ENCODE results near the gene DNAH17.

The DNAH17 gene

GRCh38 chr17:78387977-78388941 lies 188.9 kb downstream of the DNAH17 start:
- DNase-seq = no peak

- no peak for DNase-seq
Observed at GRCh38 chr17:78384479-78385175, 192.6 kb downstream of the DNAH17 start.

- DNase-seq = peak in 2 of 5 experiments; percentile 51 to 84
Observed at GRCh38 chr17:78383725-78384471, 193.3 kb downstream of the DNAH17 start.

- peak in 4 of 5 experiments; percentile 31 to 89 (median 41) for DNase-seq
Observed at GRCh38 chr17:78381601-78382232, 195.5 kb downstream of the DNAH17 start.

DNA sequence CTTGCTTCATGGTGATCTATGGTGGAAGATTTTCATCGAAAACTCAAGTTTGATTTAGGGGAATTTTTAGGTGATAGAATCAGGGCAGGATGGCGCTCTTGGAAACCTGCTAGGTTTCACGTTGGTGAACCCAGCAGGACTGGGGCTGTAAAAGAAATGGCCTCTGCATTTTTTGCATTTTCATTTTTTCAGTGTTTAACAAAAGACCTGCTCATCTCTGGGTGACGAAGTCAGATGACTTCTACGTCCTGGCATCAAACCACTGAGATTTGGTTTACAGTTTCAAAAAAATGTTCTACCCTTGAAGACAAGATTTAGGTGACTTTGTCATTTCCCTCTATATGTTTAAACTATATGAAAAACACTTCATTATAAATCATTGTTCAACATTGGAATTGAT lies 196.8 kb downstream of the DNAH17 start:
- DNase-seq = peak in 1 of 5 experiments; percentile 66

DNA sequence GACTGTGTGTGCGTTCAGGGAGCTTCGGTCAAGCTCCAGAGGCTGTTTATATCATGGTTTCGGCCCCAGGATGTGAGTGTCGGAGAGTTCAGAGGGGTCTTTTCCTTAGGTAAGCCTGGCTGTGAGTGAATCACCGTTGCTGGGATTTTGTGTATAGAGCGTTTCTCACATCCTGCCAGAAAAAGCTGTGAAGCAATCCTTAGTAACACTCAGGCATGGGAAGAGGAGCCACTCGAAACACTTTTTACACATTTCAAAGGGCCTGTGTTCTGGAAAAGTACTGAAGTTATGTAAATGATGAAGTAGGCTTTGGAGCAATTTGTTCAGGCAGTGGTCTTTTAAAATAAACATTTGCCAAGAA lies 198.1 kb downstream of the DNAH17 start:
- peak in 1 of 5 experiments; percentile 20 for DNase-seq

- peak; percentile 63 to 90 (median 75) for DNase-seq
Observed at GRCh38 chr17:78378225-78379130, 198.7 kb downstream of the DNAH17 start, which contains the start of gene PGS1. Gene PGS1, plus strand, starts transcription at chr17:78378649. Its CDS starts 17 bp downstream, at chr17:78378666.

GRCh38 chr17:78377858-78378224 lies 199.4 kb downstream of the DNAH17 start:
- DNase-seq = no peak

- DNase-seq = no peak
Observed at GRCh38 chr17:78376161-78376560, 201.0 kb downstream of the DNAH17 start.

DNA sequence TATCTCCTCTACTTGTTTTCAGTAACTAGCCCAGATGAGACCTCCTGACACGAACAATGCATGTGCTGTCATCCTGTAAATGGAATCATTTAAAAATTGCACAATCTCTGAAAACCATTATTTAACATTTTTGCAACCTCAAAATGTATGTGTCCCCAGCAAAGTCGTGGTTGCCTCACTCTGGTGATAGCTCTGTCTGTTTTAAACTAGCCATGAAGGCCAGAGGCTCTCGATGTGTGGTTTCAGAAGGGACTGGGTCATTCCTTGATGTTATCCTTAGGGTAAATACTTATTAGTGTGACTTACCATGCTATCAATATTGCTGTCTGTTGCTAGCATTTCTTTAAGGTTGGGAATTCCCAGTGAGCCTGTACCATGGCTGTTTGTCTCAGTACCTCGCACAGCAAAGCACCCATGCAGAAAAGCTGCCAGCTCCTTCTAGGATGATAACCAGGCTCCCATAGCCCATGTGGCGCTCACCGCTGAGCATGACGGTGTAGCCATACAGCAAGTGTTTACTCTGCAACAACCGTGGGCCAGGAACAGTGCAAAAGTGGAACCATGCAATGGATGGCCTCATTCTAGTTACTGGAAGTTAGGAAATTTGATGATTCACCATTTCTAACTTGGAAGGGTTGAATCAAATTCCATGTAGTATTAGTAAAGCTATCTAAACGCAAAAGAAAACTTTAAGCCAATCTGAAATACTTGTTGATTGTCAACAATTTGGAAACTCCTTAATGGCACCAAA lies 201.6 kb downstream of the DNAH17 start:
- no peak for DNase-seq

GRCh38 chr17:78374631-78375274 lies 202.4 kb downstream of the DNAH17 start:
- DNase-seq = no peak

DNA sequence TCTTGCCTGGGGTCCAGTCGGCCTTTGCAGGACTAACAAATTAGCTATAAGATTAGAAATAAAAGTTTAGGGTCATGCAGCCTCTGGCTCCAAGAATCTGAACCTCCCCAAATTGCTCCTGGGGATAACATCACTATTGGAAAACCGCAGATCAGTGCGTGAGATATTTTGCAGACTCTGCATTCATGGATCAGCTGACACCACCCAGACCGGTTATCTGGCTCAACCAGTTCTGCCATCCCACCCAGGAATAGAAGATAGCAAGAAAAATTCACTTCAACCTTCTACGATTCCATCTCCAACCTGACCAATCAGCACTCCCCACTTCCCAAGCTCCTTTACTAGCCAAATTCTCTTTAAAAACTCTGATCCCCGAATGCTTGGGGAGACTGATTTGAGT lies 203.0 kb downstream of the DNAH17 start:
- DNase-seq = no peak
